Anterior cingulate cortex (tissue), 58 donors: ENCODE results near the gene POMGNT2.
"Not testable (repeated sequence)": the region's sequence is repeated elsewhere in the genome, so short reads cannot be mapped to it uniquely, and the experiment has no call there.

Experiments
- DNase-seq, 58 donors: peaks; one replicate each; lab custom pipeline; 2025; lab: John Stamatoyannopoulos, UW

The POMGNT2 gene

DNA sequence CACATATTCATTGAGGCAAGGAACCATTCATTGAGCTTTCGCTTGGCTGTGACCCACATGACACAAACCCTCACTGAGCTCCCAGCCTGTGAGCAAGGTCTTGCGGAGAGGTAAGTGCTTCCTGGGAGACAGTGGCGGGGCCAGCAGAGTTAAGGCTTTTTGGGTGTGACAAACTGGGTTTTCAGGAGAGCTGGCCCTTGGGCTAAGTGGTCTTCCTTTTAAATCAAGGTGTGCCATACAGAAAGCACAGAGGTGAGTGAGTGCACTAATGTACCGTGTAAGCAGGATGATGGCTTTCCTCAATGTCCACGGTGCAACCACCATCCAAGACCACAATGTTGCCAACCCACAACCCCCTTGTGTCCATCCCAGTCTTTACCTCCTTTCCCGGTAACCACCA, 28.6 kb downstream of the POMGNT2 start:
- no peak for DNase-seq

DNA sequence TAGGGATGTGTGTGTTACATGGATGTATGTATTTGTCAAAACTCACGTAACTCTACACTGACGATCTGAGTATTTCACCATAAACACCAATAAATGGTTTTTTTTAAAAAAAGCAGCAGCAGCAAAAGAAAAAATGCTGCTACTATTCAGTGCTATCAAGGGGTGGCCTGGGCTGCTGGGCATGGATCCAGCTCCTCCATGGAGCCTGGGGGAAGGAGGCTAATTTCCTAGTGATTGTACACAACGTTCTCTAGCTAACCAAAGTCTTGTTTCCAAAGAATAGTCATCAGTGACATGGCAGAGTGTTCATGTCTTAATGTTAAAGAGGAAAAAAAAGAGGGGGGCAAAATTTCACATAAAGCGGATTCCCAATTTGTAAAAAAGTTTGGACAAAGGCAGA, 29.0 kb downstream of the POMGNT2 start:
- DNase-seq: peak in 7 of 58 donors; percentile 11 to 47 (median 18)

- DNase-seq: no peak
Measured at GRCh38 chr3:43075904-43076661, 29.8 kb downstream of the POMGNT2 start.

DNA sequence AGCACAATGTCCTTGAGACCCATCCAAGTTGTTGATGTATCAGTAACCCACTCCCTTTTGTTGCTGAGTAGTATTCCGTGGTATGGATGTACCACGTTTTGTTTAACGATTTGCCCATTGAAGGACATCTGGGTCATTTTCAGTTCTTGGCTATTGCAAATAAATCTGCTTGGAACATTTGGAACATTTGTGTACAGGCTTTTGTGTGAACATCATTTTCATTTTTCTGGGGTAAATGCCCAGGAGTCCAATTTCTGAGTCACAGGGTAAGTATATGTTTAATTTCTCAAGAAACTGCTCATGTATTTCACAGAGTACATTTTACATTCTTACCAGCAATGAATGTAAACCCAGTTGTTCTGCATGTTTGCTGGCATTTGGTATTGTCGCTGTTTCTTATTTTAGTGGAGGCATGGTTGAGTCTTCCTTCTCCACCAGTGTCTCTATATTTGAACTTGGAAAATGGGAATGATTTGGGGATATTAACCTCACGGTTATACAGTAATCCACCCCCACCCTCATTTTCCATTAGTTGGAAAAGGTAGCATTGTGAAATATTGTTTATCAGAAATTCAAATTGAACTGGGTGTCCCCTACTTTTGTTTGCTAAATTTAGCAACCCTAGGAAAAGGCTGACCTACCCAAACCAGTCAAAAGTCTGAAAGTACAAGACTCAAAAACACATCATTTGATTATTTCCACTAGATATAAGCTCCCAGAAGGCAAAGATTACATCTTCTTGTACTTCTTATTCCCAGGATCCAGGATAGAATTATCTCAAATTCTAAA, 30.8 kb downstream of the POMGNT2 start:
- peak in 1 of 58 donors; percentile 15 for DNase-seq

DNA sequence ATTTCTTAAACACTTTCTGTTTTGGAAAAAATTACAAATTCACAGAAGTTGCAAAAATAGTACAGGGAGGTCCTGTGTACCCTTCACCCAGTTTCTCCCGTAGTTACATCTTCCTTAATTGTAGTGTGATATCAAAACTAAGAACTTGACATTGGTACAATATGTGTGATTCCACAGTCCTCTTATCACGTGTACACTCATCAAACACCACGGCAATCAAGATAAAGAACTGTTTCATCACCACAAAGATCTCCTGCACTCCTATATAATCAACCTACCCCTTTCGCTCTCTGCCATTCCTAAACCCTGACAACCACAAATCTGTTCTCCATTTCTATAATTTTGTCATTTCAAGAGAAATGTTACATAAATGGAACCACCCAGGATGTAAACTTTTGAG, 31.4 kb downstream of the POMGNT2 start:
- DNase-seq: no peak

GRCh38 chr3:43073836-43074220, 32.1 kb downstream of the POMGNT2 start:
- peak in 10 of 58 donors; percentile 24 to 61 (median 40) for DNase-seq

- DNase-seq: no peak
Measured at GRCh38 chr3:43073116-43073835, 32.6 kb downstream of the POMGNT2 start.

DNA sequence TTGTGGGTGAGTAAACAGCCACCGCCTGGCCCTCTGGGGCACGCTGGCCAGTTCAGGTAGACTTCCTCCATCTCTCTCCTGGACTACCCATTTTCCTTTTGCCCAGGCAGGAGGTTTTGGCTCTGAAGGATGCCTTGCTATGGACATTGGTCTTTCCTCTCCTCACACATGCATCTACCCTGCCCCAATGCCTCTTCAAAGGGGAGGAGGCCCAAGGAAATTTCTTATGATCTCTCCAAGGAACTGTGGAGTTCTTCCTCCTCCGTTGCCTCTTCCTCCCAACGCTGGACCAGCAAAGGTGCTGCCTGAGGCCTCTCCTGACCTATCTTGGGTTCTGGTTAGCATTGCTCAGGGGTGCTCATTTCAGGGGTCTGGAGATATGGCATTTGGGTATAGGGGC, 33.5 kb downstream of the POMGNT2 start:
- DNase-seq: no peak

DNA sequence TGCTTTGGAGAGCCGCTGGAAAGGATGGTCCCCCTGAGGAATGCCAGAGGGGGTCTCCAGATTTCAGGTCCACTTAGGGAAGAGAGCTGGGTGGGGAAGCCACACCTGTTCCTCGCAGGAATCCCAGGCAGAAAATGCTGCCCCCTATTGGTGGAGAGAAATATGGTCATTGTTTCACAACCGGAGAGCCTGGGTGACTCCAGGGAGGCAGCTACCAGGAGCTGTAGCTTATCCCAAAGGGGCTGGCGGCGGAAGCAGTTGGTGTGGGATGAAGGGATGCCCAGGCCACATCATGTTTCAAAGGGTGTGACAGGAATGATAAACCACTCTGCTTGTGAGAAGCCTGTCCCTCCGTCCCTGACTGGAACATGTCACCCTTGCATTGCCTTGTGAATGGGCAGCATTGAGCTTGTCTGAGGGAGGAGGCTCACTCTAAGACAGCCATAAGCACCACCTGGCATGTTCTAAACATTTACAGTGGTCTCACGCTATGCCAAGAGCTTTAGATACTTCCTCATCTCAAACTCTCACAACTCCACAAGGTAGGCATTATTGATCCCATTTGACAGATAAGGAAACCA, 34.5 kb downstream of the POMGNT2 start:
- DNase-seq: no peak

GRCh38 chr3:43070670-43071069, 35.2 kb downstream of the POMGNT2 start:
- DNase-seq: not testable (repeated sequence)

- DNase-seq: no peak
Measured at GRCh38 chr3:43063114-43063513, 42.8 kb downstream of the POMGNT2 start.

- no peak for DNase-seq
Measured at GRCh38 chr3:43062564-43063040, 43.3 kb downstream of the POMGNT2 start.

DNA sequence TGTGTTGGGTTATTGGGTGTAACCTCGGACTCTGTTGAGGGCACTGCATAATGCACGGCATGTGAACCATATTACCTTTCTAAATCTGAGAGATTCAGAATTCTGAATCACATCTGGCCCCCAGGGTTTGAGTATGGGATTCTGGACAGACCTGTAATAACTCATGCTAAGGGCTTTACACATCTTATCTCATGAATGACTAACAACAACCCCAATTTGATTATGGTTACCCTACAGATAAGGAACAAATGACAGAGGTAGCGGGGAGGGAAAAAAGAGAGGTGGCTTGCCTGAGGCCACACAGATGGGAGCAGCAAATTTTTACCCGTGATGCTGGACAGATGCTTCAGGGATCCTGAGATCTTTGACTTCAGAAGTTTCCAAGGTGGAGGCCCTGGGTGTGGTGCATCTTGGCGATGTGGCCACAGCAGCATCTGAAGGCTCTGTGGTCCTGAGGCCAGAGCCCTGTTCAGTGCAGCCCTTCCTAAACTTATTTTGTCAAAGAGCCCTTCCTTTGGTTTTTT, 43.8 kb downstream of the POMGNT2 start:
- no peak for DNase-seq

DNA sequence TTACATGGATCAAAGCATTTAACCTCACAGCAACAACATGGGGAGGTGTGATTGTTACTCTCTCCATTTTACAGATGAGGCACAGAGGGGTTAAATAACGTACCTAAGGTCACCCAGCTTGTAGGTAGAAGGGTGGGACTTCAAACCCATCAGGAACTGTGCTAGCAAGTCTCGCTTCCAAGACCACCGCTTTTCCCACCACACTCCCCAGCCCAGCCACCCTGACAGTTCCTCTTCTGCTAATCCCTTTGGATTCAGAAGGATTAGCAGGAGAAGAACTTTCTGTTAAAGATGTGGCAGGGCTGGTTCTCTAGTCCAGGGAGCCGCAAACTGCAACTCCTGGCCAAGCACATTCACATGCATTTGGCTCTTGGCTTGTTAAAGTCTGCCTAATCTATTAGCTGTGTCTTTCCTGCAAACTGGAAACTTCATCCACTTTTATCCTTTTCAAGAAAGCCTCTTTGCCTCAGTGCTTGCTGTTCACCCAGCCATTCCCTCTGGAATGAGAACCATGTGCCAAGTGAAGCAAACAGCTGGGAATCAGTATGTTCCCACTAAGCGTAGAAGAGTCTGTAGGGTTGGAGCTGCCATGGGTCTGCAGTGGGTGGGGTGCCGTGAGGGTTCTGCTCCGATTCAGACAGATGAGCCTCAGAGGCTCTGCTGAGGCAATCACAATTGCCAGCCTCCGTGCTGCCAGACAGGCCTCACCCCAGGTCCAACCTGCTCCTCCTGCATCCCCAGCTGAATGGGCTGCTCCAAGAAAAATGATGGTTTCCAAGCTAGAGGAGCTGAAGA, 44.6 kb downstream of the POMGNT2 start:
- no peak for DNase-seq

GRCh38 chr3:43059456-43059855, 46.4 kb downstream of the POMGNT2 start:
- no peak for DNase-seq

DNA sequence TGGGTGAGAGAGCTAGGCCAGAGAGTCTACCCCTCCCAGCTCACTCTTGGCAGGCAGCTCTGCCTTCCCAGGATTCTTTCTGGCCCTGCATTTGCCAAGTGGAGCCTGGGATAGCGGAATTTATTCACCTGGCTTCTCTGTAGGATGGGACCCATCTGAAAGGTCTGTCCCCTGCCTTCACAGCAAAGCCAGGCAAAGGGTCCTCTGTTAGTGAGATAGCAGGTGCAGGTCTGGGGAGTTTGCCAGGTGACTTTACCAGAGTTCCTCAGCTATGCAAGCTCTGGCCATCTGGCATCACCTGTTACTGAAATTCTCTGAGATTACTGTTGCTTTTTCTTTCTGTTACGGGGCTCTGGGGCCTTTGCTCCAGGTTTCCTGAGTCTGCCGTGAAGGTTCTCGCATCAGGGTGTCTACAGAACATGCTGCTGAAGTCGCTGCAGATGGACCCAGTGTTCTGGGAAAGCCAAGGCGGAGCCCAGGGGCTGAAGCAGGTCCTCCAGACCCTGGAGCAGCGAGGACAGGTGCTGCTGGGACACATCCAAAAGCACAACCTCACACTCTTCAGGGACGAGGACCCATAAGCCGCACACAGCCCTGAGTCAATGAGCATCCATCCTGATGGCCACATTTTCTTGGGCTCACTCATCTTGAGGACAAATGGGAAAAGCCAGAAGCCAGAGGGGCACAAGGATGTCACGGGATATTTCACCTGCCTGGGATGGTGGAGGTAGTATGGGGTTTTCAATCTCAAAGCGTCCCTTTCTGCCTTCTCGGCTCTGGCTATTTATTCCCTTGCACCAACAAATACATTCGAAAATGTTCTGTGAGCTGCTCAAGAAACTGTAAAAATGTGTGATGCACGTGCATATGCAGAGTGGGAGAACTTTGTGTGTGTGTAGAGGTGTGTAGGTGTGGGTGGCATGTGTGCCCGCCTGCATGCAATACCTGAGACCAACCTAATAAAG, 49.8 kb downstream of the POMGNT2 start:
- DNase-seq: no peak

DNA sequence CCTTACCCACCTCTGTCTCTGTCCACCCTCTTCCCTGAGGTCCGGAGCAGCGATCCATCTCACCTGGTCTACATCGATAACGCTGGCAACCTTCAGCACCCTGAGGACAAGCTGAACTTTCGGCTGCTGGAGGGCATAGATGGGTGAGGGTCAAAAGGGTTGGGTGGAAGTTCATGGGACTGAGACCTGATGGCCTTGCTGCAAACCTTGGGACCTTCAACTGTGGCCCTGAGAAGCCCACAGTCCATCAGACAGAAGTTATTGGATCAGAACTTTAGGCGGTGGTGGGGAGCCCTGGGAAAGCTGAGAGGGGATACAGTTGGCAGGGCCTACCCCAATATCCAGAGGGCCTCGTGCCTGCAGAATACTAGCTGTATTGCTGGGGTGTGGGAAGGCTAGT, 50.5 kb downstream of the POMGNT2 start:
- DNase-seq: no peak

- no peak for DNase-seq
Measured at GRCh38 chr3:43054754-43055153, 51.1 kb downstream of the POMGNT2 start.
